NCI-H146 (cell line): ENCODE data around the gene LRBA.
"Not testable (repeated sequence)": the region's sequence is repeated elsewhere in the genome, so short reads cannot be mapped to it uniquely, and the experiment has no call there.

Experiments
- DNase-seq: peaks from one replicate; lab custom pipeline; 2025; lab: John Stamatoyannopoulos, UW

The LRBA gene

GRCh38 chr4:150742930-150743329, 272.2 kb downstream of the LRBA start:
- not testable (repeated sequence) for DNase-seq

DNA sequence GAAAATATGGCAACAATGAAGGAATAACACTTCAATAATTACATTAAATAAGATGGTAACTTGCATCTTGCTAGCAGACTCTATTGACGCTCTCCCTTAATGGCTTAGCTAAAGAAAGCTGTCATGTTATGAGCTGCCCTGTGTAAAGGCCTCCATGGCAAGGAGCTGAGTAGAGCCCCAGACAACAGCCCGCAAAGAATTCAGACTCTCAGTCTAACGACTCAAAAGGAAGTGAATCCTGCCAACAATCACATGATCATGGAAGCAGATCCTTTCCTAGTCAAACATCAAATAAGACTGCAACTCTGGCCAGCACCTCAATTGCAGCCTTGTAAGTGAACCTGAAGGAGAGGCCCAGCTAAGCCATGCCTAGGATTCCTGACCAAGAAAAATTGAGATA, 275.5 kb downstream of the LRBA start:
- no peak for DNase-seq

GRCh38 chr4:150725957-150726523, 289.0 kb downstream of the LRBA start:
- no peak for DNase-seq

- no peak for DNase-seq
Observed at GRCh38 chr4:150723727-150724411, 291.2 kb downstream of the LRBA start.

DNA sequence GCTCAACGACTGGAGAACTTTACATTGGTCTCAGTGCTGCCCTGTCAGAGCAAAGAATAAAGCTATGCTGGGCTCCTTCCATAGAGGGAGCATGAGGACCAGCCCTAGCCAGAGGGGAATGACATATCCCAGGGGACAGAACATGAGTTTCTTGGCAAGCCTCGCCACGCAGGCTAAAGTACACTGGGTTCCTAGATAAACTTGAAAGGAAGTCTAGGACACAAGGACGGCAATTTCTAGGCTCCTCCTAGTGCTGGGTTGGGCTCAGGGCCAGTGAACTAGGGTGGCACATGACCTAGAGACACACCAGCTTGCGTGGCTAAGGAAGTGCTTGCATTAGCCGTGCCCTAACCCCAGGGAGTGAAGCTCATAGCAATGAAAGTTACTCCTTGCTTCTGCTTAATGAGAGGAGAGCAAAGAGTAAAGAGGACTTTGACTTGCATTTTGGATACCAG, 292.1 kb downstream of the LRBA start:
- no peak for DNase-seq

GRCh38 chr4:150720973-150721518, 294.0 kb downstream of the LRBA start:
- no peak for DNase-seq

DNA sequence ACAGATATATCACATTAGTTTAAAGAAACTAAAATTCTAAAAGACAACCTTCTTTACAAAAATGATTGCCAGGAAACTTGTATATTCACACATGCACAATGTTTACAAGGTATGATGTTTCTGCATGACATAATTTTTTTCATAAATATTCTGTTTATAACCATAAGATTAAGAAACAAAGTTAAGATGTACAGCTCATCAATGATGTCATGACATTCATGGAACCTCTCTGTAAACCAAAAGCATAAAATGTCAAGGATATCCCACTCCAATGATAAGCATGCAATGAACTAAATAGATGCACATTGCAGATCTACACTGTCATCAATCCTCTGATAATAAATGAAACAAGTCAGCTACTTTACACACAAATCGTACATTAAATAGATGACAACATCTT, 297.1 kb downstream of the LRBA start:
- DNase-seq: no peak

- peak; percentile 27 for DNase-seq
Observed at GRCh38 chr4:150714462-150715438, 300.3 kb downstream of the LRBA start.

DNA sequence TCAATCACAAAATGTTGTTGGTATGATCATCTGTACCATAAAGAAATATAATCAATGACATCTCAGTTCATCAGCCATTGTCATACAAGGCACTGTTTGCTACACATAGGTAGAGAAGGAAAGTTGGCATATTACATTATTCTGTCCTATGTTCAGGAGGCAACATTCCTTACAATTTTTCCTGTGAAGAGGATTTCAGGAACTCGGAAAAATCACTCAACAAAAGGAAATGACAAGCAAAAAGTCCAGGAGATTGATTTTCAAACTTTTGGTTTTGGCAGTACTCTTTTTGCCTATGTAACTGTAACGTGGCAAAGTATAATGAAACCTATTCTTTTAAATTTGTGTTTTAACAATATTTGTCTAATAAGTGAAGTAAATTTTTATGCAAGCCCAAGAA, 301.8 kb downstream of the LRBA start:
- DNase-seq: no peak

DNA sequence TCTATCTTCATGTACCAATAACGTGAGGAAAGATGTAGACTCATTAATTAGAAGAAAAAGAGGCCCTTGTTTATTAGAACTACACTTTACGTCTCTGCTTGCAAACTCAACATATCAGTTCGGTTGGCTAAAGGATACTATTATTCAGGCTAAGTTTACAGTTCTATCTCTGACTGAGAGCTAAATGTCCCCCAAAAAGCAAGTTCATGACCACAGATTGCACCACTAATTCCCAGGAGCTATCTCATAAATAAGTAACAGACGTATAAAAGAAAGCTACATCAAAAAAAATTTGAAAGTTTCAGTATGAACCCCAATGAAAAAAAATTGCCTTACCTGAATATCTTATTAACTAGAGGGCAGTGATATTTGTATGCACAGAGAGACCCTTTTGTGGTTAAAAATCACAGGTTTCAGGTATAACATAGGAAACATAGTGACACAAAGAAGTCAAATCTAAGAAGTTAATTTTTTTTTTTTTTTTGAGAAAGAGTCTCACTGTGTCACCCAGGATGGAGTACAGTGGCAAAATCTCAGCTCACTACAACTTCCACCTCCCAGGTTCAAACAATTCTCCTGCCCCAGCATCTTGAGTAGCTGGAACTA, 304.2 kb downstream of the LRBA start:
- no peak for DNase-seq

- no peak for DNase-seq
Observed at GRCh38 chr4:150708004-150708403, 307.1 kb downstream of the LRBA start.

GRCh38 chr4:150699599-150699998, 315.5 kb downstream of the LRBA start:
- DNase-seq: no peak

DNA sequence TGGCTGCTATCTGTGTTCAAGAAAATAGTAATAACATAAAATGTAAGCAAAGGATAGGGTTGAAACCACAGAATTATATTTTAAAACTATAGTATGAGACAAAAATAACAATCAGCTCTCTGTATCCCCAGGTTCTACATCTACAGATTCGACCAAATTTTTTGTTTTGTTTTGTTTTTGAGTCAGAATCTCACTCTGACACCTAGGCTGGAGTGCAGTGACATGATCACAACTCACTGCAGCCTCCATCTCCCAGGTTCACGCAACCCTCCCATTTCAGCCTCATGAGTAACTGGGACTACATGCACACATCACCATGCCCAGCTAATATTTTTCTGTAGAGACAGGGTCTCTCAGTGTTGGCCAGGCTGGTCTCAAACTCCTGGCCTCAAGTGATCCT, 319.9 kb downstream of the LRBA start:
- DNase-seq: no peak

GRCh38 chr4:150694438-150694837, 320.6 kb downstream of the LRBA start:
- peak; percentile 58 for DNase-seq

DNA sequence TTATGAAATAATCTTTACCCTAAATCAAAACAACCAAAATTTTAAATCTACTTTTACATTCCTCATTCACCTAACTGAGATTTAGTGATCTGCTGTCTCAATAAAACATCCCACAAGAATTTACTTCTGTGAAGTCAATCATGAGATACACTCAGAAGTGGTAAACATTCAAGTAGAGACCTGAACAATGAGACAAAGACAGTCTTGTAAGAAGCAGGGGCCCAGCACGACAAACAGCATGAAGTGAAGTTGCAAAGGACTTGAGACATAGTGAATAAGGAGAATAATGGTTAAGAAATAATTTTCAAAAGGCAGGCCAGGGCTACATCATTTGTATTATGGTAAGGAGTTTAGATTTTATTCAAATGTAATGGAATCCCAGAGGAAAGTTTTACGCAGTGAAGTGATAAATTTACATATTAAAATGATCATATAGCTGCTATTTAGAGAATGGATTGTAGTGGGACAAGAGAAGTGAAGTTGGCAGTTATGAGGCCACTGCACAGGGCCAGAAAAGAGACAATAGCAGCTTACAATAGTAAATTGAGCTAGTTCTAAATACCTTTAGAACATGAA, 331.2 kb downstream of the LRBA start:
- DNase-seq: no peak

- DNase-seq: peak; percentile 39
Observed at GRCh38 chr4:150682126-150682525, 333.0 kb downstream of the LRBA start.

- no peak for DNase-seq
Observed at GRCh38 chr4:150681063-150681462, 334.0 kb downstream of the LRBA start.

- DNase-seq: peak; percentile 83
Observed at GRCh38 chr4:150680651-150681050, 334.4 kb downstream of the LRBA start.

- peak; percentile 41 for DNase-seq
Observed at GRCh38 chr4:150679765-150680343, 335.2 kb downstream of the LRBA start.

DNA sequence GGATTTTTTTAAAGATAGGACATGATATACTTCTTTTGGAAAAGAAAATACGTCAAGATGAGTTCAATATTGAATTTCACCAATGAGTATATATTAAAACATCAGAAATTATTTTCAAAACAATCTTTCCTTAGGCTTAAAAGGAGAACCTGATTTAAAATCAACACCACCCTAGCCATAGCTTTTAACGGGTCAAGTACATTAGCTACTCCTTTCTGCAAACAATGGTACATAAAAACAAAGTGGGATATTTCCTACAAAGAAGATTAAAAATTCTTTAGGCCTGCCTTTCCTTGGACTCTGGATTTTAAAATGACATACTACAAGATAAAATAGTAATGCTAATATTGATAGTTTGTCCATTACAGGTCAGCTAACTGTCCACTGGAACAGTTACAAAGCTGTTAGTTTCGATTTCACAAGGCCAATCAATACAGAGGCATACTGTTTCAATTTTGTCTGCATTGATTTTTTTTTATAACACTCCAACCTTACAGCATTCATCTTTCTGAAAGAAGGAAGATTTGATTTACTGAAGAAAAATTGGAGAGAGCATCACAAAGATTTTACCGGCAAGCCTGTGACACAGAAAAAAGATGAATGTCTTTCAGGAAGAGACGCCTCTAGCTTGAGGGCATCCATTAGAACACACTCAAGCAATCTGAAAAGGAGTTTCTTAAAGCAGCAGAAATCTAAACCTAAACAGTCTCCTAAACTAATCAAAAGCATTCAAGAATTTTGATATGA, 335.9 kb downstream of the LRBA start:
- peak; percentile 6 for DNase-seq

DNA sequence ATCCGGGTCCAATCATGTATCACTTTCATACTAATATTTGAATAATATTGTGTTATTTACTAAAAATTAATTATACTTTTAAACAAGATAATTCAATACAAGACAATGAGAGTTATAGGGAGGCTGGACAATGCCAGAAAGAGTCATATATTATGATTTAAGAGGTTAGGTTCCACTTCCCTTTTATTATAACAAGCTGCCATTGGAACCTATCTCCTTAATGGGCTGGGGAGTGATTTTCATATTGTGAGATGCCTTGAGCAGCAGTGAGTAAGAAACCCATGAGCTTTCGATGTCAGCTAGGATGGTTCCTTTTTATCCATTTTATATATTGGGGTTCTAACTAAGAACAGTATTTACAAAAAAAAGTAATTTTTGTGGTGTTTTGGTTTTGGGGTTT, 341.3 kb downstream of the LRBA start:
- no peak for DNase-seq
